Measurements from ENCODE around the gene SF1. TPM values are rescaled to one million over a fixed set of nuclear protein-coding genes. Genes with fewer than 3 reads are reported as not detected.

Gene SF1
- total and polyA plus RNA-seq, 8 donors, result 99.8 to 181 (median 137) TPM

- FAIRE-seq, result no peak
- no peak for TF ChIP-seq CTCF (IDR thresholded peaks at IDR 0.05)
- H3K4me3 ChIP-seq, result no peak overlapping the region
- WGBS, 2 donors, result 89 to 92% methylated on average over 15 of the region's 15 CpGs
- no peak for DNase-seq
- peaks cover 0 to 8% (median 0%) of the 10 kb centered on the region in 4 donors for H3K27me3 ChIP-seq
- H3K27ac ChIP-seq, result no peak overlapping the region
- H3K9me3 ChIP-seq, result no peaks in the 10 kb centered on the region
- no peaks in the 10 kb centered on the region for H3K36me3 ChIP-seq
- intact Hi-C loops (cut with DNase I), result no loop called here
- no peak for ATAC-seq
- peaks cover 6 to 20% (median 16%) of the 10 kb centered on the region in 3 donors for H3K4me1 ChIP-seq
Observed at GRCh38 chr11:64747961-64748665, 30.2 kb downstream of the SF1 start.

GRCh38 chr11:64746486-64746885 lies 31.9 kb downstream of the SF1 start:
- no peak for FAIRE-seq
- WGBS, 2 donors, result 82 to 83% methylated on average over 10 of the region's 10 CpGs
- peak in 1 of 6 donors; percentile 21 for DNase-seq
- Histone ChIP-seq H3K27ac (peak overlapping the region in 2 of 4 donors; percentile 27 to 57), H3K4me3 (no peak overlapping the region), H3K9me3 (no peaks in the 10 kb centered on the region), H3K36me3 (no peaks in the 10 kb centered on the region), H3K4me1 (peaks cover 9 to 30% (median 26%) of the 10 kb centered on the region in 3 donors), H3K27me3 (peaks cover 0 to 16% (median 3%) of the 10 kb centered on the region in 4 donors)
- intact Hi-C loops (cut with DNase I), result no loop called here
- no peak for ATAC-seq
- no peak for TF ChIP-seq CTCF (IDR thresholded peaks at IDR 0.05)

GRCh38 chr11:64745521-64746328 lies 32.6 kb downstream of the SF1 start:
- peaks cover 0 to 16% (median 3%) of the 10 kb centered on the region in 4 donors for H3K27me3 ChIP-seq
- H3K4me3 ChIP-seq, result peak overlapping the region in 2 of 4 donors; percentile 32 to 61
- TF ChIP-seq CTCF (IDR thresholded peaks at IDR 0.05), result no peak
- no peaks in the 10 kb centered on the region for H3K9me3 ChIP-seq
- no peaks in the 10 kb centered on the region for H3K36me3 ChIP-seq
- FAIRE-seq (no peak), ATAC-seq (peak in 3 of 4 donors; percentile 4 to 39 (median 14)), DNase-seq (peak in 4 of 6 donors; percentile 50 to 83 (median 68))
- H3K27ac ChIP-seq, result peak overlapping the region in 3 of 4 donors; percentile 26 to 57 (median 27)
- H3K4me1 ChIP-seq, result peaks cover 9 to 30% (median 26%) of the 10 kb centered on the region in 3 donors
- intact Hi-C loops (cut with DNase I), result no loop called here
- 5 to 10% methylated on average over 52 of the region's 52 CpGs for WGBS, 2 donors

GRCh38 chr11:64745189-64745520 lies 33.2 kb downstream of the SF1 start:
- no peak for FAIRE-seq
- no peaks in the 10 kb centered on the region for H3K9me3 ChIP-seq
- ATAC-seq, result peak in 3 of 4 donors; percentile 5 to 8 (median 8)
- peak overlapping the region in 3 of 4 donors; percentile 14 to 61 (median 32) for H3K4me3 ChIP-seq
- WGBS, 2 donors, result 2 to 3% methylated on average over 20 of the region's 20 CpGs
- intact Hi-C loops (cut with DNase I), result no loop called here
- TF ChIP-seq CTCF (IDR thresholded peaks at IDR 0.05), result no peak
- no peaks in the 10 kb centered on the region for H3K36me3 ChIP-seq
- peaks cover 0 to 16% (median 3%) of the 10 kb centered on the region in 4 donors for H3K27me3 ChIP-seq
- peaks cover 9 to 30% (median 26%) of the 10 kb centered on the region in 3 donors for H3K4me1 ChIP-seq
- peak in 3 of 6 donors; percentile 63 to 87 (median 71) for DNase-seq
- H3K27ac ChIP-seq, result peak overlapping the region in 3 of 4 donors; percentile 21 to 57 (median 26)
